HEK293T (cell line): ENCODE measurements around the gene SMIM5.
A peak's percentile ranks its signal among the peaks of the same experiment; 100 is the strongest.

Source experiments
- CTCF ChIA-PET: fragments of 350-600 bp; formaldehyde crosslinking; extraction: SDS; loops from one replicate; lab custom pipeline; 2021; ENCODE audit warnings: antibody characterized with exemption, inconsistent platforms; lab: Yijun Ruan, JAX
- POLR2A ChIA-PET: fragments of 350-600 bp; formaldehyde crosslinking; extraction: SDS; loops from one replicate; lab custom pipeline; 2020; ENCODE audit warnings: antibody characterized with exemption, inconsistent platforms; lab: Yijun Ruan, JAX
- DNase-seq: peaks from one replicate; pipeline ENCODE4 v3.0.0; 2012; ENCODE audit warnings: mixed read lengths; ENCODE audit errors: extremely low spot score
- ARNT ChIP-seq: fragments of 450-650 bp; IDR thresholded peaks from 2 replicates; pipeline ENCODE4 v1.6.1; 2017; ENCODE audit warnings: mild to moderate bottlenecking
- BHLHE40 ChIP-seq: fragments of 450-650 bp; IDR thresholded peaks from 2 replicates; pipeline ENCODE4 v1.6.1; 2016; ENCODE audit warnings: mild to moderate bottlenecking, moderate library complexity, borderline replicate concordance
- CTBP1 ChIP-seq: fragments of 450-650 bp; IDR thresholded peaks from 2 replicates; pipeline ENCODE4 v1.6.1; 2016; ENCODE audit warnings: borderline replicate concordance
- ELF4 ChIP-seq: fragments of 450-650 bp; IDR thresholded peaks from 2 replicates; pipeline ENCODE4 v1.6.1; 2017; ENCODE audit warnings: antibody characterized with exemption
- FOXA1 ChIP-seq: fragments of 450-650 bp; IDR thresholded peaks from 2 replicates; pipeline ENCODE4 v1.6.1; 2016; ENCODE audit warnings: mild to moderate bottlenecking
- FOXK2 ChIP-seq: fragments of 450-650 bp; IDR thresholded peaks from 2 replicates; pipeline ENCODE4 v1.6.1; 2016; ENCODE audit warnings: mild to moderate bottlenecking
- FOXM1 ChIP-seq: fragments of 450-650 bp; IDR thresholded peaks from 2 replicates; pipeline ENCODE4 v1.6.1; 2017; ENCODE audit warnings: mild to moderate bottlenecking, borderline replicate concordance
- HDGF ChIP-seq: fragments of 450-650 bp; IDR thresholded peaks from 2 replicates; pipeline ENCODE4 v1.6.1; 2017; ENCODE audit warnings: antibody characterized with exemption, borderline replicate concordance
- L3MBTL2 ChIP-seq: fragments of 450-650 bp; conservative IDR thresholded peaks from 2 replicates; pipeline ENCODE4 v1.6.1; 2016; ENCODE audit warnings: mild to moderate bottlenecking
- LEF1 ChIP-seq: fragments of 450-650 bp; IDR thresholded peaks from 2 replicates; pipeline ENCODE4 v1.6.1; 2017; ENCODE audit warnings: mild to moderate bottlenecking, borderline replicate concordance
- NFRKB ChIP-seq: fragments of 450-650 bp; IDR thresholded peaks from 2 replicates; pipeline ENCODE4 v1.6.1; 2016; ENCODE audit warnings: mild to moderate bottlenecking, moderate library complexity
- SP1 ChIP-seq: fragments of 450-650 bp; IDR thresholded peaks from 2 replicates; pipeline ENCODE4 v1.6.1; 2017
- SUZ12 ChIP-seq: fragments of 450-650 bp; IDR thresholded peaks from 2 replicates; pipeline ENCODE4 v1.6.1; 2016; ENCODE audit warnings: mild to moderate bottlenecking
- TARDBP ChIP-seq: fragments of 450-650 bp; IDR thresholded peaks from 2 replicates; pipeline ENCODE4 v1.6.1; 2016
- ZNF384 ChIP-seq: fragments of 450-650 bp; IDR thresholded peaks from 2 replicates; pipeline ENCODE4 v1.6.1; 2016
- TF ChIP-seq, protein P1 (sequence below): fragments of 450-650 bp; IDR thresholded peaks from 2 replicates; pipeline ENCODE4 v1.6.1; 2016

The SMIM5 gene

GRCh38 chr17:75610103-75610984 lies 22.9 kb upstream of the SMIM5 start:
- POLR2A ChIA-PET, result interaction anchor here (1.0 to 1.3 kb wide), 2 partner anchors 9 to 170 kb away, joined by 3 read pairs; no protein-coding TSS in a partner anchor
- CTCF ChIA-PET, result interaction anchor here (1.5 to 3.5 kb wide), 3 partner anchors 9 to 23 kb away, joined by 3 to 16 read pairs (median 12); partner anchors contain the start of gene SMIM5
- DNase-seq, result no peak
- TF ChIP-seq, protein P1, sequence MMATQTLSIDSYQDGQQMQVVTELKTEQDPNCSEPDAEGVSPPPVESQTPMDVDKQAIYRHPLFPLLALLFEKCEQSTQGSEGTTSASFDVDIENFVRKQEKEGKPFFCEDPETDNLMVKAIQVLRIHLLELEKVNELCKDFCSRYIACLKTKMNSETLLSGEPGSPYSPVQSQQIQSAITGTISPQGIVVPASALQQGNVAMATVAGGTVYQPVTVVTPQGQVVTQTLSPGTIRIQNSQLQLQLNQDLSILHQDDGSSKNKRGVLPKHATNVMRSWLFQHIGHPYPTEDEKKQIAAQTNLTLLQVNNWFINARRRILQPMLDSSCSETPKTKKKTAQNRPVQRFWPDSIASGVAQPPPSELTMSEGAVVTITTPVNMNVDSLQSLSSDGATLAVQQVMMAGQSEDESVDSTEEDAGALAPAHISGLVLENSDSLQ, result no peak
- TF ChIP-seq ZNF384 (no peak), SP1 (no peak), FOXM1 (no peak), L3MBTL2 (no peak), NFRKB (no peak), ARNT (no peak), ELF4 (no peak), FOXA1 (no peak), SUZ12 (no peak), LEF1 (no peak), FOXK2 (no peak), BHLHE40 (no peak), HDGF (no peak)

DNA sequence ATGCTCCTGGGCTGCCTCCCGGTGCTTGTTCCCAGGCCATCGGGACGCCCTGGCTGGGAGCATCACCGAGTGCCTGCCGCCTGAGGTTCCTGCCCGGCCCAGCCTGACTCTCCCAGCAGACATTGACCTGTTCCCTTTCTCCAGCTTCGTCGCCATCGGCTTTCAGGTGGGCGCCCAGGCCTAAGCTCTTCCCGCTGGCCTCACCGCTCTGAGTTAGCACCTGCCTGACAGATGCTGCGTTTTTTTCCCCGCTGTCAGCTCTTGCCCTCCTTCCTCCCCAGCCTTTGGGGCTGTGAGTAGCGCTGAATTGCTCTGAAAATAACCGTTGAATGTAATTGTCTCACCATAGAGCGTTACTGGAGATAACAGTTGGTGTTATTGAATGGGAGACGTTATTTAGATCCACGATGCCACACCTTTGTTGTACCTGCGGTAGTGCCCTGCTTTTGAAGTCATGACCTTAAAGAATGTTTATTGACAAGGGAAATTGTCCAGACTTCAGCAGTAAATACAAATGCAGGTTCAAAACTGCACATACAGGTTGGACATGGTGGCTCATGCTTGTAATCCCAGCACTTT lies 21.3 kb upstream of the SMIM5 start:
- ChIA-PET CTCF (interaction anchor here (1.5 to 3.5 kb wide), 3 partner anchors 10 to 21 kb away, joined by 3 to 16 read pairs (median 12); partner anchors contain the start of gene SMIM5), POLR2A (interaction anchor here (1.3 kb wide), 1 partner anchor 168 kb away, joined by 3 read pairs; no protein-coding TSS in a partner anchor)
- DNase-seq, result no peak
- TF ChIP-seq ZNF384 (no peak), CTBP1 (no peak)

GRCh38 chr17:75612906-75613626 lies 20.2 kb upstream of the SMIM5 start:
- DNase-seq, result no peak
- ChIA-PET CTCF (interaction anchor here (0.7 to 3.5 kb wide), 3 partner anchors 12 to 20 kb away, joined by 3 to 12 read pairs (median 5); partner anchors contain the start of gene SMIM5), POLR2A (interaction anchor here (0.8 kb wide), 1 partner anchor 88 kb away, joined by 3 read pairs; the partner anchor contains the start of gene LLGL2)
- no peak for TF ChIP-seq L3MBTL2

DNA sequence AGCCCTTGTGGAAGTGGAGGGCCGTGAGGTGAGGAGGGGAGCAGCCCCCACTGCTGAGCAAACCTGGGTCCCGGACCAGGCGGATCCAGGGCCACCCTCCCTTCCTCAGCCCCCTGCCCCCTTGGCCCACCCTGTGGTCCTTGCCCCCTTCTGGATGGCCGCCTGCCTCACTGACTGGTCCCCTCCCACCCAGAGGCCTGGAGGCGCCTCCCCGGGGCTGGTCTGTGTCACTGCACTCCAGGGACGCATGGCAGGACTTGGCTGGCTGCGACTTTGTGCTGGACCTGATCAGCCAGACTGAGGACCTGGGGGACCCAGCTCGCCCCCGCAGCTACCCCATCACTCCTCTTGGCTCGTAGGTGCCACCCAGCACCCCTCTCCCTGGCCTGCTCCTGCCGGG lies 19.2 kb upstream of the SMIM5 start:
- DNase-seq, result peak; percentile 74
- TF ChIP-seq CTBP1, result no peak
- no peak for TF ChIP-seq SP1
- TF ChIP-seq BHLHE40, result no peak
- no peak for TF ChIP-seq L3MBTL2
- no peak for TF ChIP-seq FOXM1
- TF ChIP-seq ARNT, result no peak
- TF ChIP-seq, protein P1, result no peak
- TF ChIP-seq FOXK2, result no peak
- TF ChIP-seq SUZ12, result no peak
- TF ChIP-seq HDGF, result no peak
- no peak for TF ChIP-seq ELF4
- no peak for TF ChIP-seq NFRKB
- ChIA-PET POLR2A (no interaction called here), CTCF (interaction anchor here (1.4 kb wide), 1 partner anchor 17 kb away, joined by 5 read pairs; no protein-coding TSS in a partner anchor)

- POLR2A ChIA-PET, result no interaction called here
- CTCF ChIA-PET, result interaction anchor here (1.4 to 1.6 kb wide), 2 partner anchors 13 to 18 kb away, joined by 5 read pairs; no protein-coding TSS in a partner anchor
- TF ChIP-seq, protein P1, result no peak
- TF ChIP-seq LEF1, result no peak
- TF ChIP-seq FOXM1, result no peak
- TF ChIP-seq FOXA1, result no peak
- no peak for TF ChIP-seq SUZ12
- TF ChIP-seq CTBP1, result no peak
- TF ChIP-seq ZNF384, result no peak
- TF ChIP-seq NFRKB, result no peak
- TF ChIP-seq L3MBTL2, result no peak
- TF ChIP-seq ELF4, result no peak
- TF ChIP-seq SP1, result no peak
- no peak for TF ChIP-seq TARDBP
- TF ChIP-seq HDGF, result no peak
- no peak for TF ChIP-seq ARNT
- TF ChIP-seq BHLHE40, result no peak
- TF ChIP-seq FOXK2, result no peak
- no peak for DNase-seq
Measured at GRCh38 chr17:75614556-75615270, 18.5 kb upstream of the SMIM5 start.
